Karpas-422 (cell line): ENCODE data around the gene FGFR3. TPM values are rescaled to one million over a fixed set of nuclear protein-coding genes. Genes with fewer than 3 reads are reported as not detected.

Experiments used
- DNase-seq: peaks from one replicate; pipeline ENCODE4 v3.0.0-alpha.2; 2015
- H2AFZ ChIP-seq: fragments of 200-600 bp; sonication (generic); 2 replicates; pipeline ENCODE4 v1.6.1; 2014; ENCODE audit warnings: antibody characterized with exemption, low read length, mixed read lengths
- H3K27ac ChIP-seq: fragments of 200-600 bp; sonication (generic); 2 replicates; pipeline ENCODE4 v1.5.1; 2014; ENCODE audit warnings: mild to moderate bottlenecking, low read length, moderate library complexity
- H3K27me3 ChIP-seq: fragments of 200-600 bp; sonication (generic); 2 replicates; pipeline ENCODE4 v1.6.1; 2014; ENCODE audit warnings: low read length, mixed read lengths
- H3K36me3 ChIP-seq: fragments of 200-600 bp; sonication (generic); 2 replicates; pipeline ENCODE4 v1.6.1; 2014; ENCODE audit warnings: low read length, mixed read lengths; ENCODE audit not compliant: insufficient read depth
- H3K4me1 ChIP-seq: fragments of 200-600 bp; sonication (generic); 2 replicates; pipeline ENCODE4 v1.6.1; 2014; ENCODE audit warnings: mild to moderate bottlenecking, low read length, mixed read lengths
- H3K4me2 ChIP-seq: fragments of 200-600 bp; sonication (generic); 2 replicates; pipeline ENCODE4 v1.6.1; 2014; ENCODE audit warnings: low read length, low read depth, mild to moderate bottlenecking; ENCODE audit not compliant: poor library complexity, severe bottlenecking
- H3K4me3 ChIP-seq: fragments of 200-600 bp; sonication (generic); 2 replicates; pipeline ENCODE4 v1.5.1; 2014; ENCODE audit warnings: mild to moderate bottlenecking, antibody characterized with exemption, low read length, mixed read lengths
- H3K79me2 ChIP-seq: fragments of 200-600 bp; sonication (generic); 2 replicates; pipeline ENCODE4 v1.6.1; 2014; ENCODE audit warnings: mild to moderate bottlenecking, low read length, mixed read lengths
- H3K9ac ChIP-seq: fragments of 200-600 bp; sonication (generic); 2 replicates; pipeline ENCODE4 v1.6.0; 2014; ENCODE audit warnings: low read length
- H3K9me2 ChIP-seq: fragments of 200-600 bp; sonication (generic), shearing (Covaris generic); replicated peaks from 2 replicates; pipeline ENCODE4 v1.6.0; 2014; ENCODE audit warnings: mild to moderate bottlenecking, low read length, moderate library complexity; ENCODE audit not compliant: insufficient read depth
- H3K9me3 ChIP-seq: fragments of 300-700, 200-600 bp; sonication (generic); 2 replicates; pipeline ENCODE4 v1.6.1; 2014; ENCODE audit warnings: low read length, mixed read lengths
- H4K20me1 ChIP-seq: fragments of 200-600 bp; sonication (generic); 2 replicates; pipeline ENCODE4 v1.6.1; 2014; ENCODE audit warnings: mild to moderate bottlenecking, antibody characterized with exemption, low read length, low read depth; ENCODE audit not compliant: insufficient read depth
- total RNA-seq: library from RNA; depleted of rRNA; stranded (reverse); fragments of >200 nt; shearing (Covaris generic); gene quantifications from 2 replicates; pipeline ENCODE4 v1.2.3, GENCODE V29; 2014; ENCODE audit warnings: low replicate concordance

Gene FGFR3
- total RNA-seq, 1 experiment from 2014 or later: not detected

DNA sequence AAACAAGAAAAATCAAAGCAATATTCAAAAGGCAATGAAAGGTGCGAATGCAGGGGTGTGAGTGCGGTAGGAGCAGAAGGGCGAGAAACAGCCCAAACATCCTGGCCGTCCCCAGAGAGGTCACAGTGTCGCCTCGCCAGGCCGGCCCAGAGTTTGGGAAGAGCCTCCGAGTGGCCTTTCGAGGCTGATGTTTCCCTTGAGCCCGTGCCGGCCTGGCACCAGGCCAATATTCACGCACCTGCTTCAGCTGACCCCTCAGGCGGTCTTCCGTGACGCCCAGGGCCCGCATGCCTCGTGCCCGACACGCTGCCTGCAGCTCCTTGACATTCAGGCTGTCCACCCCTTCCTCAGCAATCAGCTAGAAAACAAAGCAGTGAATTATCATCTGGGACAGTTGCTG is 32.2 kb downstream of the FGFR3 start:
- H3K4me3 ChIP-seq: no peak overlapping the region
- H3K4me1 ChIP-seq: no peaks in the 10 kb centered on the region
- no peaks in the 10 kb centered on the region for H4K20me1 ChIP-seq
- no peaks in the 10 kb centered on the region for H3K79me2 ChIP-seq
- no peaks in the 10 kb centered on the region for H3K9me3 ChIP-seq
- H2AFZ ChIP-seq: no peak overlapping the region
- H3K36me3 ChIP-seq: peaks cover 10% of the 10 kb centered on the region
- H3K9ac ChIP-seq: no peak overlapping the region
- H3K9me2 ChIP-seq: no peaks in the 10 kb centered on the region
- no peaks in the 10 kb centered on the region for H3K27me3 ChIP-seq
- no peak for DNase-seq
- H3K27ac ChIP-seq: no peak overlapping the region
- H3K4me2 ChIP-seq: no peak overlapping the region

DNA sequence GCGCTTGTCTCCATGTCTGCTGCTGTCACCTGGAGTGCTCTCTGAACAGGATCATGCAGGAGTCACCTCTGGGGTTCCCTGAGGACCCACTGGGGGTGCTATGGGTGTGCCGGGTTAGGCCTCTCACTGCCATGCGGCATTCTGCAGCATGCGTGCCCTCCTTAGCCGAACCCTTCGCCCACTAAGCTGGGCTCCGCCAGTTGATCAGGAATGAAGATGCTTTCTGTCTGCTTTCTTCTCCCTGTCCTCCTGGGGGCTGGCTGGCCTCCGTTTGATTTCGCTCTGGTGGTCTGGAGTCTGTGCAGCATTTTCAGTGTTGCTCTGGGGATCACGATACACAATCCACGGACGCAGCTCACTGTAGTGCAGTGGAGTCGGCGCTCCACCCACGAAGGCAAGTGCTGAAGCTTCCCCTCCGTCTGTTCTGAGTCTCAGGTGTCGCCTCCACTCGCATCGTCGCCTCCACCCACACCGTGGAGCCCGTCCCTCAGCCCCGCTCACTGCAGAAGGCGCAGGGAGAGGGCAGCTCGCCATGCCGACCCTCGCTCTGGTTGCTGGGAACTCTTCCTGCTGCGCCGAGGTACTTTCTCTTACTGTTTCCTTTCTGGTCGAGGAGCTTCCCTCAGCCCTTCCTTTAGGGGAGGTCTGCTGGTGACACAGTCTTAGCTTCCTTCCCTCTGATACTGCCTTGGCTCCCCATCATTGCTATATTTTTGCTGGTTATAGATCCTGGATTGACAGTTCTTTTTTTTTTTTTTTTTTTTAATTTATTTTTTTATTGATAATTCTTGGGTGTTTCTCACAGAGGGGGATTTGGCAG is 33.6 kb downstream of the FGFR3 start:
- Histone ChIP-seq H3K36me3 (peaks cover 14% of the 10 kb centered on the region), H4K20me1 (no peaks in the 10 kb centered on the region), H3K79me2 (no peaks in the 10 kb centered on the region), H3K9me2 (no peaks in the 10 kb centered on the region), H3K27ac (no peak overlapping the region), H3K27me3 (no peaks in the 10 kb centered on the region), H3K9ac (no peak overlapping the region), H3K4me1 (no peaks in the 10 kb centered on the region), H3K4me2 (no peak overlapping the region), H2AFZ (no peak overlapping the region), H3K9me3 (no peaks in the 10 kb centered on the region), H3K4me3 (no peak overlapping the region)
- no peak for DNase-seq

DNA sequence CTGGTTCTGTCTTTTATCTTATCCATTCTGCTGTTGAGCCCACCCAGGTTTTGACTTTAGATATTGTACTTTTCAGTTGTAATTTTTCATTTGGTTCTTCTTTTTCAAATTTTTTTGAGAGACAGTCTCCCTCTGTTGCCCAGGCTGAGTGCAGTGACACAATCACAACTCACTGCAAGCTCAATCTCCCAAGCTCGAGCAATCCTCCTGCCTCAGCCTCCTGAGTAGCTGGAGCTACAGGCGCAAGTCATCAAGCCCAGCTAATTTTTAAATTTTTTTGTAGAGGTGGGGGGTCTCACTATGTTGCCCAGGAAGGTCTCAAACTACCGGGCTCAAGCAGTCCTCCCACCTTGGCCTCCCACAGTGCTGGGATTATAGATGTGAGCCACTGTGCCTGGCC is 37.1 kb downstream of the FGFR3 start:
- Histone ChIP-seq H3K36me3 (peaks cover 10% of the 10 kb centered on the region), H3K4me1 (peaks cover 20% of the 10 kb centered on the region), H3K27me3 (no peaks in the 10 kb centered on the region), H3K9ac (no peak overlapping the region), H3K9me2 (no peaks in the 10 kb centered on the region), H3K9me3 (no peaks in the 10 kb centered on the region), H3K27ac (no peak overlapping the region), H4K20me1 (no peaks in the 10 kb centered on the region), H2AFZ (no peak overlapping the region), H3K4me3 (no peak overlapping the region), H3K4me2 (no peak overlapping the region), H3K79me2 (no peaks in the 10 kb centered on the region)
- DNase-seq: no peak

DNA sequence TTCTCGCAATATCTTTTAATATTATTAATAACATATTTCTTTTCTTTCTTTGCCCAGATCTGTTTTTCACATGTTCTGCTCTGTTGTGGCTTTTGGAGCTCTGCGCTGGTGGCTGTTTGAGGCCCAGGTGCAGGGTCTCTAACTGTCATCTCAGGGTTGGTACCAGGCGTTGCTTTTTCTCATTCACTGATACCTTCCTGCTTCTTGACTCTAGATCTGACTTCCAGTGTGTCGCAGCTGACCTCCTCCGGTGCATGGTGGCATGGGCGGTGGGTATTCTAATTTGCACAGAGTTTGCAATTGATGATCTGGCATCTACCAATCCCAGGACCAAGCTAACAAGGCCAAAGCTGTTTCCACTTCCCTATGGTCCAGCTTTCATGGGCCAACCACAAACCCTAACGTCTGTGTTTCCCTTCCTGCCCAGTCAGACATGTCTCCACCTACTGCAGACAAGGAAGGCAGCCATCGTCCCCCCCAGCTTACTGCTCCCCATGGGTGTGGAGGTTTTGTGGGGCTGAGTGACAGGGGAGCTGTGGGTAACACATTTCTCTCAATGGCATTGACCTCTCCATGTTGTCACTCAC is 37.6 kb downstream of the FGFR3 start:
- H3K4me1 ChIP-seq: peaks cover 20% of the 10 kb centered on the region
- H3K9me2 ChIP-seq: no peaks in the 10 kb centered on the region
- no peak overlapping the region for H3K27ac ChIP-seq
- H4K20me1 ChIP-seq: no peaks in the 10 kb centered on the region
- no peak overlapping the region for H3K4me3 ChIP-seq
- H3K36me3 ChIP-seq: peaks cover 5% of the 10 kb centered on the region
- no peak overlapping the region for H3K4me2 ChIP-seq
- H3K9me3 ChIP-seq: no peaks in the 10 kb centered on the region
- no peaks in the 10 kb centered on the region for H3K27me3 ChIP-seq
- H3K79me2 ChIP-seq: no peaks in the 10 kb centered on the region
- no peak overlapping the region for H3K9ac ChIP-seq
- no peak overlapping the region for H2AFZ ChIP-seq
- DNase-seq: no peak

DNA sequence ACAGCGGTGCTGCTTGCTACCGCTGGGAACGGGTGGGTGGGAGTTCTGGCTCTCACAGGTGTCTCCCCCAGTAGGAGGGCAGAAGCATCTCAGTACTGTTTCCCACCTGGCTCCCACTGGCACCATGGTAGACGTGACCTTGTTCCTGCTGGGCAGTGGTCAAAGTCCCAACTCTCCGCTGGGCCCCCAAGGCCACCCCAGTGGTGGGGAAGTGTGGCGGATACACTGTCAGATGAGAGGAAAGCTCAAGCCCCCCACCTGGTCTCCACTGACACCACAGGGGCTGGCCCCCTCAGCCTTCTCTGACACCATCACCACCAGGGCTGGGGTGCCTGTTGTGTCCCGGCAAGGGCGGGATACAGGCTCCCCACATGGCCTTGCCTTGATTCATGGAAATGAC is 38.2 kb downstream of the FGFR3 start:
- Histone ChIP-seq H3K4me3 (no peak overlapping the region), H3K9me3 (no peaks in the 10 kb centered on the region), H3K9ac (no peak overlapping the region), H3K27me3 (no peaks in the 10 kb centered on the region), H3K4me1 (peaks cover 20% of the 10 kb centered on the region), H3K4me2 (no peak overlapping the region), H3K9me2 (no peaks in the 10 kb centered on the region), H3K79me2 (no peaks in the 10 kb centered on the region), H4K20me1 (no peaks in the 10 kb centered on the region), H3K27ac (no peak overlapping the region), H3K36me3 (peaks cover 4% of the 10 kb centered on the region), H2AFZ (no peak overlapping the region)
- no peak for DNase-seq

DNA sequence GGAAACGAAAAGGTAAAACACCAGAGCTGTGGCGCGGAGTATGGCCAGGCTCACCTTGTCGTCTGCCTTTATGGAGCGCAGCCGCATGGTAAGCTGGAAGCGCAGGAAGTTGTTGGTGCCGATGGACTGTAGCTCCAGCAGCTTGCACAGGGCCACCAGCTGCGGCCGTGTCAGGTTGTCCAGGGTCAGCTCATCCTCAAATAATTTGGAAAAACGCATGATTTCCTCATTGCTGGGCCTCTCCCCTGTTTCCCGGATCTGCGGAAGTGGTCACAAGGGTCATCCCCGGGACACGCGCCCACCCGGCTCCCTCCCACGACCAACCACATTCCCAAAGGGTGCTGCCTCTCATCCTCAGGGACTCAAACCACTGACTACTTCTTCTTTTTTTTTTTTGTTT is 39.6 kb downstream of the FGFR3 start:
- no peaks in the 10 kb centered on the region for H3K9me3 ChIP-seq
- 0 out of 2 replicates have a peak, but pooled peaks cover 3% of the 10 kb centered on the region for H3K79me2 ChIP-seq
- no peak overlapping the region for H3K27ac ChIP-seq
- H3K4me1 ChIP-seq: peaks cover 20% of the 10 kb centered on the region
- no peak overlapping the region for H3K9ac ChIP-seq
- no peak overlapping the region for H2AFZ ChIP-seq
- peaks cover 9% of the 10 kb centered on the region for H3K36me3 ChIP-seq
- DNase-seq: no peak
- no peak overlapping the region for H3K4me3 ChIP-seq
- no peaks in the 10 kb centered on the region for H3K27me3 ChIP-seq
- H4K20me1 ChIP-seq: no peaks in the 10 kb centered on the region
- H3K9me2 ChIP-seq: no peaks in the 10 kb centered on the region
- no peak overlapping the region for H3K4me2 ChIP-seq

DNA sequence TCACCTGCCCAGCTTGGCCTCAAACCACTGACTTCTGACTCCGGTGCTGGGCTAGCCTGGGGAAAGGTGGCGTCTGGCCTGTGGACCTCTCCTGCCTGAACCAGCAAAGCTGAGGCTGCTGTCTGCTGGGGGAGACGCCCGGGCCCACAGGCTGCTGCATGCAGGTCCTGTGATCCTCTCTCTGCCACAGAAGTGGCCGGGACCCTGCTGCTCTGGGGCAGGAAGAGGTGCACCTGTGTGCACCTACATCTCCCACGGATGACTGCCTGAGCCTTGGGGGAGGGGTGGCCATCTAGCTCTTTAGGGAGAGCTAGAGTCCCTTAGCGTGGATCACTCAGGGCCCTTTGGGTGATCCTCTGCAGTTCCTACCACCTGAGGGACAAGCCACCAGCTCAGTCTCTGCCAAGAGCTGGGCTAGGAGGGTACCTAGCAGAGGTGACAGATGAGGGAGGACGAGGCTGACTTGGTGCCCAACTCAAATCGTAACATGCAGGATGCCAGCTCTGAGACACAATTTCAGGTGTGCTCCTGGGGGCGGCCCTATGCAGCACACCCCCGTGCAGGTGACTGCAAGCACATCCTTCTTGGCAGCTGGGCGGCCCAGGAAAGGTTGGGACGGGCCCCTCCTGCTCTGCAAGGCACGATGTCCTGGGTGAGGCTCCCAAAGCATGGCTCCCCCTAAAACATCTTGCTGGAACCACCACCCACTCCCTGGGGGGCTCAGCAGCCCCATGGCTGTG is 40.4 kb downstream of the FGFR3 start:
- DNase-seq: no peak
- H3K4me1 ChIP-seq: peaks cover 20% of the 10 kb centered on the region
- H4K20me1 ChIP-seq: no peaks in the 10 kb centered on the region
- peak overlapping the region; percentile 12; the same call in 1 of the 2 replicates for H3K27ac ChIP-seq
- no peaks in the 10 kb centered on the region for H3K9me3 ChIP-seq
- no peak overlapping the region for H3K4me3 ChIP-seq
- no peaks in the 10 kb centered on the region for H3K27me3 ChIP-seq
- H2AFZ ChIP-seq: no peak overlapping the region
- H3K9me2 ChIP-seq: no peaks in the 10 kb centered on the region
- H3K9ac ChIP-seq: no peak overlapping the region; the same call in 1 of the 2 replicates
- 0 out of 2 replicates have a peak, but pooled peaks cover 3% of the 10 kb centered on the region for H3K79me2 ChIP-seq
- no peak overlapping the region for H3K4me2 ChIP-seq
- peaks cover 11% of the 10 kb centered on the region for H3K36me3 ChIP-seq
